Chondrocyte (in vitro differentiated cells): ENCODE measurements around the gene FSIP1. TPM values are rescaled to one million over a fixed set of nuclear protein-coding genes. Genes with fewer than 3 reads are reported as not detected.
A peak's percentile ranks its signal among the peaks of the same experiment; 100 is the strongest.

ENCODE experiments used
- DNase-seq: peaks from one replicate; pipeline ENCODE4 v3.0.0; 2021; ENCODE audit warnings: mixed read lengths, low spot score
- H3K27ac Mint-ChIP-seq: one replicate; pipeline ENCODE4 v1.8.0; 2021; ENCODE audit warnings: mild to moderate bottlenecking, moderate library complexity, mixed read lengths; ENCODE audit not compliant: unreplicated experiment
- H3K27me3 Mint-ChIP-seq: 2 replicates; pipeline ENCODE4 v1.8.0; 2021; ENCODE audit warnings: low read depth, mixed read lengths
- H3K36me3 Mint-ChIP-seq: 2 replicates; pipeline ENCODE4 v1.8.0; 2021; ENCODE audit warnings: low read depth, mixed read lengths
- H3K4me1 Mint-ChIP-seq: 2 replicates; pipeline ENCODE4 v1.8.0; 2021; ENCODE audit warnings: low read depth, mild to moderate bottlenecking, mixed read lengths
- H3K4me3 Mint-ChIP-seq: one replicate; pipeline ENCODE4 v1.8.0; 2021; ENCODE audit warnings: mild to moderate bottlenecking, moderate library complexity, mixed read lengths; ENCODE audit not compliant: unreplicated experiment
- H3K9me3 Mint-ChIP-seq: 2 replicates; pipeline ENCODE4 v1.8.0; 2021; ENCODE audit warnings: low read depth, mixed read lengths
- CTCF ChIP-seq: fragments of 200-600 bp; sonication (generic); IDR thresholded peaks from 2 replicates; pipeline ENCODE4 v1.5.0; 2021; ENCODE audit warnings: antibody characterized with exemption, mild to moderate bottlenecking, moderate library complexity
- total RNA-seq: library from RNA; stranded (reverse); gene quantifications from 3 replicates; pipeline ENCODE4 v1.2.1, GENCODE V29; 2021

The FSIP1 gene
- total RNA-seq, 1 donor from 2014 or later: 0.40 TPM

DNA sequence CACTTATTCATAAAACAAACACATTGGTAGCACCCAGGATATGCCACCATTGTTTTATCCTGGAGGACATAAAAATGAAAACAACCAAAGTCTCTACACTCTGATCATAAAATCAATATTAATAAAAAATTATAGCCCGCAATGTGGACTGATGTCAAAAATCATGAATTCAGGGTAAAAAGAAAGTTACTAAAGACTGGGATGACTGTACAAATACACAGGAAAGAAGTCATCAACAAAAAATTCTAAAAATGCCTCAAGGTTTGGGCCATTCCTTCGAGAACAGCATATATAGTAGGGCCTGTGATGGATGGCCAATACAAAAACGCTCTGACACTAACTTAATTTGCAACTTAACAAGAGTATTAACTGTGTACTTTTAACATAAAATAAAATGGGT is 125.0 kb downstream of the FSIP1 start:
- H3K27ac Mint-ChIP-seq: peak overlapping the region; percentile 76
- H3K9me3 Mint-ChIP-seq: peaks cover 5% of the 10 kb centered on the region
- no peak for TF ChIP-seq CTCF
- peaks cover 33% of the 10 kb centered on the region for H3K4me1 Mint-ChIP-seq
- peaks cover 1% of the 10 kb centered on the region for H3K36me3 Mint-ChIP-seq
- no peak overlapping the region for H3K4me3 Mint-ChIP-seq
- no peak for DNase-seq
- H3K27me3 Mint-ChIP-seq: no peaks in the 10 kb centered on the region

- Mint-ChIP-seq H3K9me3 (peaks cover 5% of the 10 kb centered on the region), H3K36me3 (peaks cover 1% of the 10 kb centered on the region), H3K27ac (peak overlapping the region; percentile 76), H3K27me3 (no peaks in the 10 kb centered on the region), H3K4me3 (no peak overlapping the region), H3K4me1 (peaks cover 30% of the 10 kb centered on the region)
- no peak for DNase-seq
- TF ChIP-seq CTCF: no peak
Measured at GRCh38 chr15:39657181-39657580, 125.5 kb downstream of the FSIP1 start.

DNA sequence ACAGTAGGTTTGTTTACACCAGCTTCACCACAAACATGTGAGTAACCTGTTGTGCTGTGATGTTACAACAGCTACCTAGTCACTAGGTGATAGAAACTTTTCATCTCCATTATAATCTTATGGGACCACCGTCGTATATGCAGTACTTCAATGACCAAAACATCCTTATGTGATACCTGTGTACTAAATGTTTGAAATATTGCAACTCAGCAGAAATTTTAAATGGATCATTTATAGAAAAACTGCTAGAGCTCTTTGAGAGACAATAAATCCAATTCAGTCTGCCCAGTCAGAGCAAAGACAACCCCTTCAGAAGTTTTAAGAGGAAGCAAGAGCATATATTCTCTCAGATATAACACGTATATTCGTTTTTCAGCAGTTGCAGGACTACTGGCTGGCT is 128.3 kb downstream of the FSIP1 start:
- Mint-ChIP-seq H3K36me3 (peaks cover 1% of the 10 kb centered on the region), H3K27ac (no peak overlapping the region), H3K4me1 (peaks cover 24% of the 10 kb centered on the region), H3K4me3 (no peak overlapping the region), H3K27me3 (no peaks in the 10 kb centered on the region), H3K9me3 (peaks cover 5% of the 10 kb centered on the region)
- no peak for TF ChIP-seq CTCF
- DNase-seq: no peak

DNA sequence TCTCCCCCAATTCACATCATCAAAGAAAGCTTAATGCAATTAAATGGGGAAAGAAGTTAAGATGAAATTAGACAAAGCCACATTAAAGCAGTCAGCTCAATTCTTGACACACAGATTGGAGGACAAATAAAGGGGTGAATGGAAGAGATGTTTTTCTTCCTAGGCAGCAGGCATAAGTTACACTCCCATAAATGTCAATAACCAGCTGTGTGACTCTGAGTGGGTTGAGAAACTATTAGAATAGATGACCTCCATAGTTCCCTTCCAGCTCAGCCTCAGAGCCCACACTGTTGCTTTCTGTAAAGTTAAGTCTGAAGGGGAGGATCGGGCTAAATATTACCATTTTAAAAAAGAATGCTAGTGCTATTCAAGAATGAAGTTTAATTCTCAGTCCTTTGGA is 130.8 kb downstream of the FSIP1 start:
- Mint-ChIP-seq H3K9me3 (no peaks in the 10 kb centered on the region), H3K4me1 (peaks cover 10% of the 10 kb centered on the region), H3K27ac (no peak overlapping the region), H3K36me3 (no peaks in the 10 kb centered on the region), H3K27me3 (no peaks in the 10 kb centered on the region), H3K4me3 (no peak overlapping the region)
- no peak for DNase-seq
- no peak for TF ChIP-seq CTCF

GRCh38 chr15:39651295-39651694 is 131.3 kb downstream of the FSIP1 start:
- H3K27ac Mint-ChIP-seq: no peak overlapping the region
- no peak overlapping the region for H3K4me3 Mint-ChIP-seq
- H3K9me3 Mint-ChIP-seq: no peaks in the 10 kb centered on the region
- no peaks in the 10 kb centered on the region for H3K36me3 Mint-ChIP-seq
- no peak for TF ChIP-seq CTCF
- DNase-seq: no peak
- H3K4me1 Mint-ChIP-seq: peaks cover 9% of the 10 kb centered on the region
- H3K27me3 Mint-ChIP-seq: no peaks in the 10 kb centered on the region
